AG09309 (cell line): ENCODE data around the gene WDR82.

Experiments used
- DNase-seq: peaks from one replicate; pipeline ENCODE4 v3.0.0-alpha.2; 2010; ENCODE audit warnings: low read depth
- H3K4me3 ChIP-seq: 2 replicates; pipeline ENCODE4 v1.5.1; 2011; ENCODE audit warnings: mild to moderate bottlenecking, low read depth, low read length, moderate library complexity; ENCODE audit not compliant: control insufficient read depth
- TF ChIP-seq, protein P1 (sequence below): IDR thresholded peaks from 2 replicates; pipeline ENCODE4 v1.5.1; 2011; ENCODE audit warnings: mild to moderate bottlenecking, low read depth, low read length, inconsistent platforms; ENCODE audit not compliant: insufficient read depth, control insufficient read depth; ENCODE audit errors: missing control alignments

The WDR82 gene

GRCh38 chr3:52228751-52229291, 49.6 kb downstream of the WDR82 start:
- TF ChIP-seq, protein P1, sequence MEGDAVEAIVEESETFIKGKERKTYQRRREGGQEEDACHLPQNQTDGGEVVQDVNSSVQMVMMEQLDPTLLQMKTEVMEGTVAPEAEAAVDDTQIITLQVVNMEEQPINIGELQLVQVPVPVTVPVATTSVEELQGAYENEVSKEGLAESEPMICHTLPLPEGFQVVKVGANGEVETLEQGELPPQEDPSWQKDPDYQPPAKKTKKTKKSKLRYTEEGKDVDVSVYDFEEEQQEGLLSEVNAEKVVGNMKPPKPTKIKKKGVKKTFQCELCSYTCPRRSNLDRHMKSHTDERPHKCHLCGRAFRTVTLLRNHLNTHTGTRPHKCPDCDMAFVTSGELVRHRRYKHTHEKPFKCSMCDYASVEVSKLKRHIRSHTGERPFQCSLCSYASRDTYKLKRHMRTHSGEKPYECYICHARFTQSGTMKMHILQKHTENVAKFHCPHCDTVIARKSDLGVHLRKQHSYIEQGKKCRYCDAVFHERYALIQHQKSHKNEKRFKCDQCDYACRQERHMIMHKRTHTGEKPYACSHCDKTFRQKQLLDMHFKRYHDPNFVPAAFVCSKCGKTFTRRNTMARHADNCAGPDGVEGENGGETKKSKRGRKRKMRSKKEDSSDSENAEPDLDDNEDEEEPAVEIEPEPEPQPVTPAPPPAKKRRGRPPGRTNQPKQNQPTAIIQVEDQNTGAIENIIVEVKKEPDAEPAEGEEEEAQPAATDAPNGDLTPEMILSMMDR, result no peak
- no peak overlapping the region for H3K4me3 ChIP-seq
- DNase-seq, result no peak

- H3K4me3 ChIP-seq, result no peak overlapping the region
- no peak for DNase-seq
- TF ChIP-seq, protein P1, result no peak
Measured at GRCh38 chr3:52228266-52228665, 50.2 kb downstream of the WDR82 start.

DNA sequence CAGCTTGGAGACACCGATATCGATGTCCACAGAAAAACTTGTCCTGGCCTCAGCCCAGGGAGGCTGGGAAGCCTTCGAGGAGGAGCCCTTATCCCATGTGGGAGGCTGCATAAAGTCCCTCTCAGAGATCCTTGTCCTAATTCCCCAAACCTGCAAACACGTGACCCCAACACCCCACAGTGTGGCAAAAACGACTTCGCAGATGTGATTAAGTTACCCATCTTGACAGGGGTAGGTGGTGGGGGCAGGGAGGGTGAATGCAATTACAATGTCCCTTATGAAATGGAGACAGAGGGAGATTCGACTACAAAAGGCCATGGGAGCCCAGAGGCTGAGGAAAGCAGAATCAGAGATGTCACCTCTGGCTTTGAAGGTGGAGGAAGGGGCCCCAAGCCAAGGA, 50.7 kb downstream of the WDR82 start:
- no peak for DNase-seq
- TF ChIP-seq, protein P1, result no peak
- no peak overlapping the region for H3K4me3 ChIP-seq

- TF ChIP-seq, protein P1, result no peak
- H3K4me3 ChIP-seq, result no peak overlapping the region
- DNase-seq, result no peak
Measured at GRCh38 chr3:52227117-52227516, 51.3 kb downstream of the WDR82 start.

- DNase-seq, result no peak
- TF ChIP-seq, protein P1, result no peak
- no peak overlapping the region for H3K4me3 ChIP-seq
Measured at GRCh38 chr3:52226229-52226817, 52.1 kb downstream of the WDR82 start.

GRCh38 chr3:52225452-52226228, 52.8 kb downstream of the WDR82 start, which contains the start of gene TLR9:
TLR9 (minus strand) TSS chr3:52225645; CDS start chr3:52225529, 116 bp downstream.
- no peak within 1 kb of the TSS for H3K4me3 ChIP-seq
- no peak for DNase-seq

More at GRCh38 chr3:52225452-52226228, 52.8 kb downstream of the WDR82 start, which contains the start of gene TLR9:
- TF ChIP-seq, protein P1, result no peak
